GM12874 (cell line): ENCODE measurements around the gene SMYD3.

ENCODE experiments used
- TF ChIP-seq, protein P1 (sequence below): IDR thresholded peaks from 2 replicates; pipeline ENCODE4 v1.5.1; 2011; ENCODE audit warnings: low read depth, mild to moderate bottlenecking, control low read depth, low read length, moderate library complexity; ENCODE audit not compliant: insufficient read depth

Gene SMYD3

DNA sequence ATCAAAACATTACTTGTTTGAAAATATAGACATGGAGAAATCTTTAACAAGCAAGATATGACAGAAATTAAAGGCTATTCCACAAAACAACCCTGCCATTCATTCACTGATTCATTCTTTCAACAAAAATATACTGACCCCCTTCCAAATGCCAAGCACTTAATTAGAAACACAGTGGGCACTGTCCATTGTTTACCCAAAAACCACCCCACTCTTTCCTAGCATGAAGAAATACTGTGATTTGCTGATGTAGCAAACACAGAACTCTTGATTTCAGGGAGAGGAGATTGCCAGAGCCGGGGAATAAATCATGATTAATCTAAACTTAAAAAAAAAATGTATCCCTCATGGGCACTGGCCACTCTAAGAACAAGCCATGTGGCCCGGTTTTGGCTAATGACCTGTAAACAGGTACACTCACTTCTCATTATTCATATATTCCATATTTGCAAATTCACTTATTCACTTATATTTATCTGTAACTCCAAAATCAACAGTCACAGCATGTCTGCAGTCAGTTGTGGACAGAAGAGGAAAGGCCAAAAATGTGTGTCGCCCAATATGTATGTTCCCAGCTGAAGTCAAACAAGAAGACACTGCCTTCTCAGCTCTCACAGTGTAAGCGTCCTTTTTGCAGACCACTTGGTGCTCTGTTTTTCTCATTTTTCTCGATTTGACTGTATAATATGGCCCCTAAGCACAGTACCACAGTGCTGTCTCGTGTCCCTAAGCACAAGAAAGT lies 133.1 kb downstream of the SMYD3 start:
- TF ChIP-seq, protein P1, sequence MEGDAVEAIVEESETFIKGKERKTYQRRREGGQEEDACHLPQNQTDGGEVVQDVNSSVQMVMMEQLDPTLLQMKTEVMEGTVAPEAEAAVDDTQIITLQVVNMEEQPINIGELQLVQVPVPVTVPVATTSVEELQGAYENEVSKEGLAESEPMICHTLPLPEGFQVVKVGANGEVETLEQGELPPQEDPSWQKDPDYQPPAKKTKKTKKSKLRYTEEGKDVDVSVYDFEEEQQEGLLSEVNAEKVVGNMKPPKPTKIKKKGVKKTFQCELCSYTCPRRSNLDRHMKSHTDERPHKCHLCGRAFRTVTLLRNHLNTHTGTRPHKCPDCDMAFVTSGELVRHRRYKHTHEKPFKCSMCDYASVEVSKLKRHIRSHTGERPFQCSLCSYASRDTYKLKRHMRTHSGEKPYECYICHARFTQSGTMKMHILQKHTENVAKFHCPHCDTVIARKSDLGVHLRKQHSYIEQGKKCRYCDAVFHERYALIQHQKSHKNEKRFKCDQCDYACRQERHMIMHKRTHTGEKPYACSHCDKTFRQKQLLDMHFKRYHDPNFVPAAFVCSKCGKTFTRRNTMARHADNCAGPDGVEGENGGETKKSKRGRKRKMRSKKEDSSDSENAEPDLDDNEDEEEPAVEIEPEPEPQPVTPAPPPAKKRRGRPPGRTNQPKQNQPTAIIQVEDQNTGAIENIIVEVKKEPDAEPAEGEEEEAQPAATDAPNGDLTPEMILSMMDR = no peak

DNA sequence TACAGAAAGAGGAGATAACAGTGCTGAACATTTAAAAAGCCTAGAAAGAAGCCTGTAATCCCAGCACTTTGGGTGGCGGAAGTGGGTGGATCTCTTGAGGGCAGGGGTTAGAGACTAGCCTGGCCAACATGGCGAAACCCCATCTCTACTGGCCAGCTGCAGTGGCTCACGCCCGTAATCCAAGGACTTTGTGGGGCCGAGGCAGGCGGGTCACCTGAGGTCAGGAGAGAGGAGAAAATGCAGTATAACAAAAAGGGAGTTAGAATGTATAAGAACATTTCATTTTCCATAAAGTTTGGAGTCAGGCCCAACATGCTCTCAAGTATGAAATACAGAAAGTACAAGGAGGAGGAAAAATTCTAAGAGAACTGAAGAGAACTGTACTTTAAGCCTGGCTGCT lies 134.5 kb downstream of the SMYD3 start:
- TF ChIP-seq, protein P1 = no peak

DNA sequence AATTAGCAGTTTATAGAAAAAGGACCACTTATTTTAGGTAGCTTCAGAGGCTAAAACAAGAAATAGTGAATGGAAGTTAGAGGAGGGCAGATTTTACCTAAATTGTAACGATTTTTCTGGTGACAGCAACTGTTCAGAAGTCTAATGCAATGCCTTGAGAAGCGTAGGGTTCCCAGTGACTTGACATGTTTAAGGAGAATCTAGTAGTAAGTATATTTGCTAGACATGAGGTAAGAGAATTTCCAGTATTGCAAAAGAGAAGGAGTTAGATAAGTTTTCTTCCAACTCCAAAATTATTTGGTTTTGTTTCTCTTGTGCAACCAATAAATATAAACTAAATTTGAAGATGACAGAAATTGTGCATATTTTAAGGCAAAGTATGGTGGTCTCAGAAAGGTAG lies 140.0 kb downstream of the SMYD3 start:
- TF ChIP-seq, protein P1 = no peak

DNA sequence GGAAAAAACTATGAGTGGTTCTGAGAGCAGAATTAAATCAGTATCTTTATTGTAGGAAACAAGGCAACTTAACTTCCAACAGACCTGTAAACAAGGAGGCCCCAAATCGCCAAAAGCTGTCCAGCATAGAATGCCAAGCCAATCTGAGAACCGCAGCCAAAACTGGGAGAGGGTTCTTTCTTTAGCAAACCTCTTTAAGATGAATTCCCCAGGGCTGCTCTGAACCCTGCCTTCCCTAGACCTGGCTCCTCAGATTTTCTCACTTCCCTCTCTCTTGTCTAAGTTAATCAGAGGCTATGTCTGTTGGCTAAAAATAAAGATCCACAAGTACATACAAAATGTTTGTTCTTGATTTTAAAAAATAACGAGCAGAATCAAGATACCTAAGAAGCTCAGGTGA lies 141.4 kb downstream of the SMYD3 start:
- TF ChIP-seq, protein P1 = no peak

DNA sequence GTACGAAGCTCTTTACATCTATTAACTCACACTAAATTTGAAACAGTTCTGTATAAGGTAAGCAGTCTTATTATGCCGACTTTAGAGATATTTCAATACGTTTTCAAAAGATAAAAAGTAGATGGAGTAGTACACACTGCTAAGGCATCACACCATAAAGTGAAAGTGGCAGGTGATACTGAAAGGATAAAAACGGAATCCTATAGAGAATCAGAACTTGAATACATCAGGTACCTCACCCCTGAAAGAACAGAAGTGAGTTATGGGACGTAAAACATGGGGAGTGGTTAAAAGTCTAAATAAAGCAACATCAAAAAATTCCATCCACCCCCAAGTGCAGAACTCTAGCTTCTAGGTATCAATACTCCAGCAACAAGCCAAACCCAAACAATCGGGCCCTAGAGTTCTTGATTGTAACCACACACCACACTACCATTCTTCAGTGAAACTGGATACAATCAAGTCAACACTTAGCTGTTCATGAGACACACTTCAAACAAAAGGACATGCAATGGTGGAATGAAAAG lies 142.6 kb downstream of the SMYD3 start:
- TF ChIP-seq, protein P1 = no peak

DNA sequence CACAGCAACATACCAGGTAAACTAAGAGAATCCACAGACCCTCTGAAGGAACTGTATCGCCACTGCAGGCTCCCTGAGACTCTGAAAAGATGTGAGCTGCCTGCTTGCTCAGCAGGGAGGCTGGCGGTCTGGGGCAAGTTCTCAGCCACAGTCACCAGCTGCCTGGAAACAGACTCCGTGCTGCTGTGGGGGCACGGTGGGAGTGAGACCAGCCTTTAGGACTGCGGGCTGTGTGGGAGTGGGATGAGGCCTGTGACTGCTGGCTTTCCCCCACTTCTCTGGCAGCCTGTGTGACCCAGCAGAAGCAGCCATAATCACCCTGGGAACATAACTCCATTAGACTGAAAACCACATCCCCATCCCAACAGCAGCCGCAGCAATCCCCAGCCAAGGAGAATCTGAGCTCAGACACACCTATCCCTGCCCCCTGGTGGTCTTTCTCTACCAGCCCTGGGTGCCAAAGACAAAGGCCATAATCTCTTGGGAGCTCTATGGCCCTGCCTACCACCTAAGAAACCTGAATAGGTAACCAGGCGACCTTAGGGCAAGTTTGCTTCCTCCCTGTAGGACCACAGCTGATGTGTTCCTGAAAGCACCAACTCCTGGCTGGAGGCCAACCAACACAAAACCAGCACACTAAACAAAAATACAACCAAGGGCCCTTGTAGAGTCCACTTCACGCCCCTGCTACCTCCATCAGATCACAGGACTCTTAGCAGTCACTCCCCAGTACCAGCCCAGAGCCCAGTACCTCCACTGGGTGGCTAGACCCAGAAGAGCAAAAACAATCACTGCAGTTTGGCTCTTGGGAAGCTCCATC lies 151.5 kb downstream of the SMYD3 start:
- TF ChIP-seq, protein P1 = no peak

DNA sequence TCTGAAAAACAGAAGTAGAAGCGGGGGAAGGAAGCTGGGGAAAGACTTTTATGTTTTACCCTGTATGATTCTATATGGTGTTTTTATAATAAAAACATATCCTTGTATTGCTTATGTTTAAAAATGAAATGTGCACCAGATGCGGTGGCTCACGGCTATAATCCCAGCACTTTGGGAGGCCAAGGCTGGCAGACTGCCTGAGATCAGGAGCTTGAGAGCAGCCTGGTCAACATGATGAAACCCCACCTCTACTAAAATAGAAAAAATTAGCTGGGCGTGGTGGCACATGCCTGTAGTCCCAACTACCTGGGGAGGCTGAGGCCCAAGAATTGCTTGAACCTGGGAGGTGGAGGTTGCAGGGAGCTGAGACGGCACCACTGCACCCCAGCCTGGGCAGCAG lies 155.4 kb downstream of the SMYD3 start:
- TF ChIP-seq, protein P1 = no peak
